Activated CD4-positive, alpha-beta memory T cell treated with anti-CD3 and anti-CD28 coated beads, Interleukin-2, amount 10 ng/mL, durations not matched to agents 7 days and 5 days (primary cell): Measurements from ENCODE around the gene WBP2NL. TPM values are rescaled to one million over a fixed set of nuclear protein-coding genes. Genes with fewer than 3 reads are reported as not detected.
A peak's percentile ranks its signal among the peaks of the same experiment; 100 is the strongest.

Experiments
- CTCF ChIA-PET: fragments of 350-600 bp; sonication (Branson Sonifier 250); formaldehyde crosslinking; loops from one replicate; lab custom pipeline; 2021; ENCODE audit warnings: antibody characterized with exemption, inconsistent platforms; lab: Charles Lee
- POLR2A ChIA-PET: fragments of 350-600 bp; sonication (Branson Sonifier 250); formaldehyde crosslinking; loops from one replicate; lab custom pipeline; 2021; ENCODE audit warnings: antibody characterized with exemption; lab: Charles Lee
- DNase-seq: peaks from one replicate; pipeline ENCODE4 v3.0.0-alpha.2; 2020
- H3K27ac Mint-ChIP-seq: one replicate; pipeline ENCODE4 v1.8.0; 2021; ENCODE audit warnings: mild to moderate bottlenecking, mixed read lengths
- H3K27me3 Mint-ChIP-seq: one replicate; pipeline ENCODE4 v1.8.0; 2021; ENCODE audit warnings: mixed read lengths
- H3K36me3 Mint-ChIP-seq: one replicate; pipeline ENCODE4 v1.8.0; 2021; ENCODE audit warnings: low read depth, mixed read lengths
- H3K4me1 Mint-ChIP-seq: one replicate; pipeline ENCODE4 v1.8.0; 2021; ENCODE audit warnings: mixed read lengths
- H3K4me3 Mint-ChIP-seq: one replicate; pipeline ENCODE4 v1.8.0; 2021; ENCODE audit warnings: mild to moderate bottlenecking, mixed read lengths
- H3K9me3 Mint-ChIP-seq: one replicate; pipeline ENCODE4 v1.8.0; 2021; ENCODE audit warnings: mixed read lengths
- total RNA-seq, 2 experiments: library from RNA; stranded (reverse); gene quantifications; one replicate each; pipeline ENCODE4 v1.2.3, GENCODE V29; 2021

The WBP2NL gene
- total RNA-seq, 2 experiments from 2014 or later, result 2.0 to 2.3 TPM

DNA sequence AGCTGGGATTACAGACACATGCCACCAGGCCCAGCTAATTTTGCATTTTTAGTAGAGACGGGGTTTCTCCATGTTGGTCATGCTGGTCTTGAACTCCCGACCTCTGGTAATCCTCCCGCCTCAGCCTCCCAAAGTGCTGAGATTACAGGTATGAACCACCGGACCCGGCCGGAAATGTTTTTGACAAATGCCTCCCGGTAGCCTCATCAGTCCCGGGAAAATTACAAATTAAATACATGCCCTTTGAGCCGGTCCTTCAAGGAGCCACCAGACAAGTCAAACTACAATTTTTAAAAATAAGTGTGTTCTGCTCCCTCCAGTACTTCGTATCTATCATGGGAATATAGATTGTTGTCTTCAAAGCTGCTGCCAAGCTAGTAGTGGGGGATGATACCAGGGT, 17.5 kb downstream of the WBP2NL start:
- H3K27ac Mint-ChIP-seq, result no peak overlapping the region
- H3K36me3 Mint-ChIP-seq, result peaks cover 3% of the 10 kb centered on the region
- no peak for DNase-seq
- ChIA-PET POLR2A (interaction anchor here (1.2 to 1.4 kb wide), 2 partner anchors 17 to 53 kb away, joined by 3 to 4 read pairs; partner anchors contain the start of gene WBP2NL), CTCF (interaction anchor here (1.0 kb wide), 1 partner anchor 319 kb away, joined by 3 read pairs; no protein-coding TSS in a partner anchor)
- peaks cover 25% of the 10 kb centered on the region for H3K27me3 Mint-ChIP-seq
- H3K9me3 Mint-ChIP-seq, result peaks cover 4% of the 10 kb centered on the region
- H3K4me1 Mint-ChIP-seq, result peaks cover 4% of the 10 kb centered on the region
- H3K4me3 Mint-ChIP-seq, result no peak overlapping the region

DNA sequence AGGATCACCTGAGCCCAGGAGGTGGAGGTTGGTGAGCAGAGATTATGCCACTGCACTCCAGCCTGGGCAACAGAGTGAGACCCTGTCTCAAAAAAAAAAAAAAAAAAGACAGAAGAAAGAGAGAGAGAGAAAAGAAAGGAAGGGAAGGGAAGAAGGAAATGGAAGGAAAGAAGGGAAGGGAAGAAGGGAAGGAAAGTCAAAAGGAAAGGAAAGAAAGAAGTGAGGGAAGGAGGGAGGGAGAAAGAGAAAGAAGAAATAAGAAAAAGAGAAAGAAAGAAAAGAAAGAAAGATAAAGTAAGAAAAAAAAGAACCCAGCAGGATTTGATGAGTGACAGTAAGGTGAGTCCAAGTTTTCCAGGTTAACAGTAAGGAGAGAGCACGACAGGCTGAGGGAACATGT, 19.6 kb downstream of the WBP2NL start:
- ChIA-PET CTCF (no interaction called here), POLR2A (no interaction called here)
- no peak for DNase-seq
- Mint-ChIP-seq H3K9me3 (no peaks in the 10 kb centered on the region), H3K4me1 (peaks cover 18% of the 10 kb centered on the region), H3K4me3 (no peak overlapping the region), H3K27me3 (peaks cover 25% of the 10 kb centered on the region), H3K27ac (no peak overlapping the region), H3K36me3 (peaks cover 4% of the 10 kb centered on the region)

DNA sequence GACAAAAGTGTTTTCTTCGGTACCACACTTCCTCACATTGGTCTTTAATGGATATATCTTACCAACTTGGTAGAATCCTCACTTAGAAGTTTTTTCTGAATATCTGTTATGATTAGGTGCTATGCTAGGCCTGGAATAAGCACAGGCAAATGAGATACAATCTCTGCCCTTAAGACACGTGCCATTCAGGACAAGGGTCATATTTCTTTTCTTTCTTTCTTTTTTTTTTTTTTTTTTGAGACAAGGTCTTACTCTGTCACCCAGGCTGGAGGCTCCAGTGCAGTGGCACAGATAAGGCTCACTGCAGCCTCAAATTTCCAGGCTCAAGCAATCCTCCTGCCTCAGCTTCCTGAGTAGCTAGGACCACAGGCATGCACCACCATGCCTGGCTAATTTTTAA, 23.0 kb downstream of the WBP2NL start:
- Mint-ChIP-seq H3K27me3 (peaks cover 17% of the 10 kb centered on the region), H3K4me3 (no peak overlapping the region), H3K36me3 (peaks cover 8% of the 10 kb centered on the region), H3K27ac (no peak overlapping the region), H3K4me1 (peaks cover 20% of the 10 kb centered on the region), H3K9me3 (no peaks in the 10 kb centered on the region)
- DNase-seq, result no peak
- ChIA-PET POLR2A (interaction anchor here (1.9 kb wide), 1 partner anchor 10 kb away, joined by 7 read pairs; no protein-coding TSS in a partner anchor), CTCF (interaction anchor here (1.0 kb wide), 1 partner anchor 428 kb away, joined by 3 read pairs; no protein-coding TSS in a partner anchor)

DNA sequence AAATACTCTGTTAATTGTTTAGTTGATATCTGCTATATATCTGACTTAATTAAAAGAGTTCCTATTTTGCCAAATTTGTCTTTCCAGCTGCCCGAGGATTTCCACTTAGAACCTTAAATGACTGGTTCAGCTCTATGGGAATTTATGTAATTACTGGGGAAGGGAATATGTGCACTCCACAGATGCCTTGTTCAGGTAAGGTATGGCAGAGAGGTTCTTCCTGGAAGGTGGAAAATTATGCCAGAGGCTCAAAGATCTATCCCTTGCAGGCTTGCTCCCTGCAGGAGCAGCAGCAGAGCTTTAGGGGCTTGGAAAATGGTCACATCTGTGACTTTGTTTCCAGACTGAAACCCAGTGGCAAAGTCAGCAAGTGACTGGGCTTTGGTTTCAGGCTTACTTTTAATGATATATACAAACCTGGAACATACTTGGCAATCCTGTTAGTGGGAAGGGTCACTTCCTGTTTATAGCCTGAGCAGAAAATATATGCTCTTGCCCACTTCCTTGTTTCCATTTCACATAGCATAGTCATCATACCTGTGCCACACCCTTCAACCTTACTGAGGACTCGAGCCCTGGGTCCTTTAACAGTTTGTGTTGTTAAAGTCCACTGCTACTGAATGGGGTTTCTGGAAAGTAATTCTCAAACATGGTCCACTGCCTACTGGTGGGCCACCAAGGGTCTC, 23.7 kb downstream of the WBP2NL start:
- peak; percentile 31 for DNase-seq
- Mint-ChIP-seq H3K27me3 (peaks cover 10% of the 10 kb centered on the region), H3K36me3 (peaks cover 8% of the 10 kb centered on the region), H3K9me3 (no peaks in the 10 kb centered on the region), H3K4me3 (no peak overlapping the region), H3K4me1 (peaks cover 20% of the 10 kb centered on the region), H3K27ac (peak overlapping the region; percentile 79)
- POLR2A ChIA-PET, result interaction anchor here (0.8 to 1.9 kb wide), 2 partner anchors 9 to 68 kb away, joined by 3 to 7 read pairs; partner anchors contain the start of gene NDUFA6
- CTCF ChIA-PET, result interaction anchor here (1.0 kb wide), 1 partner anchor 427 kb away, joined by 3 read pairs; no protein-coding TSS in a partner anchor

DNA sequence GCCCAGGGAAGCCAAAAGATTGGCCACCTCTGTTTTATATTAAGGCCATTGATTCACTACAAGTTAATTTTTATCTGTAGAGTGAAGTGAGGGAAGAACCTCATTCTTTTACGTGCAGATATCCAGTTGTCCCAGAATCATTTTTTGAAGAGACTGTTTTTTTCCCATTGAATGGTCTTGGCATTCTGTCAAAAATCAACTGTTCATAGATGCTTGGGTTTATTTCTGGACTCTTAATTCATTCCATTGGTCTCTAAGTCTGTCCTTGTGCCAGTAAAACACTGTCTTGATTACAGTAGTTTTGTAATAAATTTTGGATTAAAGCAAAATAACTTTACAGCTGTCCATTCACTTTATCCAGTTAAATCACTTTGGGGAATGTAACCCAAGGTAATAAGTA, 26.8 kb downstream of the WBP2NL start:
- POLR2A ChIA-PET, result interaction anchor here (0.9 to 1.1 kb wide), 2 partner anchors 29 to 44 kb away, joined by 3 read pairs; no protein-coding TSS in a partner anchor

DNA sequence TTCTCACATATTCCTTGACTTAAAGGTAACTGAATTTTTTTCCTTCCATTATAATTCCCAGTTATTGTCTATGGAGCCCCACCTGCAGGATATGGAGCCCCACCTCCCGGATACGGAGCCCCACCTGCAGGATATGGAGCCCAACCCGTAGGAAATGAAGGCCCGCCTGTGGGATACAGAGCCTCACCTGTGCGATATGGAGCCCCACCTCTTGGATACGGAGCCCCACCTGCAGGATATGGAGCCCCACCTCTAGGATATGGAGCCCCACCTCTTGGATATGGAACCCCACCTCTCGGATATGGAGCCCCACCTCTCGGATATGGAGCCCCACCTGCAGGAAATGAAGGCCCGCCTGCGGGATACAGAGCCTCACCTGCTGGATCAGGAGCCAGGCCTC, 28.1 kb downstream of the WBP2NL start:
- no peaks in the 10 kb centered on the region for H3K27me3 Mint-ChIP-seq
- ChIA-PET POLR2A (no interaction called here), CTCF (no interaction called here)
- no peak overlapping the region for H3K4me3 Mint-ChIP-seq
- peaks cover 38% of the 10 kb centered on the region for H3K4me1 Mint-ChIP-seq
- DNase-seq, result no peak
- peaks cover 12% of the 10 kb centered on the region for H3K36me3 Mint-ChIP-seq
- no peaks in the 10 kb centered on the region for H3K9me3 Mint-ChIP-seq
- H3K27ac Mint-ChIP-seq, result no peak overlapping the region

More for the DNA sequence above, 26.8 kb downstream of the WBP2NL start:
- Mint-ChIP-seq H3K36me3 (peaks cover 8% of the 10 kb centered on the region), H3K4me3 (no peak overlapping the region), H3K27ac (no peak overlapping the region), H3K9me3 (no peaks in the 10 kb centered on the region), H3K27me3 (no peaks in the 10 kb centered on the region), H3K4me1 (peaks cover 25% of the 10 kb centered on the region)
- CTCF ChIA-PET, result interaction anchor here (0.7 to 1.0 kb wide), 2 partner anchors 44 to 419 kb away, joined by 3 read pairs; no protein-coding TSS in a partner anchor
- DNase-seq, result no peak

DNA sequence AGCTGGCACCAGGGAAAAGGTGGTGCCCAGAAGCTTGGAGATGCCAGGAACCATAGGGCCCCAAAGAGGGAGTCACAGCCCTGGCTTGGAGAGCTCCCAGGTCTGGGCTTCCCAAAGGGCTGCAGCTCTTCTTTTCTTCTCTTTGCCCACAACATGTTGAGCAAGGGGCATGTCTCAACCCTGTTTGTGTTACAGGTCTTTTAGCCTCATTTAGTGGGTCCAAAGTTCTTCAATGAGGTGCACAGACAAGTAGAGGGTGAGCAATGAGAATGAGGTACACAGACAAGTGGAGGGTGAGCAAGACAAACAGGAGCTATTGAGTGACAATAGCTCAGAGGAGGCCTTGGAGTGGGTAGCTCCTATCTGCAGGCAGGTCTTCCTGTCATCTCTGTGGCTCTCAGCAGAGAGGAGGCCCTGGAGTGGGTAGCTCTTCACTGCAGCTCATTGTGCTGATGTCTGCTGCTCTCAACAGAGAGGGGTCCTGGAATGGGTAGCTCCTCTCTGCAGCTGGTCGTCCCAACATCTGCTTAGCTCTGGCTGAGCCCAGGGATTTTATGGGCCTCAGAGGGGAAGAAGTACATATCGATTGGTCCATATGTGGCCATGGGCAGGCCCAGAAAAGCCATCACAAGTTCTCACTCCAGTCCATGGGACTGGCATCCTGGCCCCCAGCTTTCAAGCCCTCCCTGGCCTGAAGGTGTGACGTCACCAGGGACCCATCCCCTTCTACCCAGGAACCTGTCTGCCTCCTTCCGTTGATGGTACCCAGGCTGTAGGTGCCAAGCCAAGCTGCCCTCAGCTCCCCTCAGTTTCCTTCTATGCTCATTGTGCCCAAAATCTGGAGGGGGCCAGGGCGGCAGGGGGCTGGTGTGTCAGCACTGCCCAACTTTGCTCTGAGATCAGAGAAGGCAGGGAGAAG, 34.9 kb downstream of the WBP2NL start:
- no peak overlapping the region for H3K4me3 Mint-ChIP-seq
- H3K4me1 Mint-ChIP-seq, result peaks cover 23% of the 10 kb centered on the region
- H3K27ac Mint-ChIP-seq, result no peak overlapping the region
- DNase-seq, result no peak
- peaks cover 29% of the 10 kb centered on the region for H3K36me3 Mint-ChIP-seq
- peaks cover 21% of the 10 kb centered on the region for H3K9me3 Mint-ChIP-seq
- POLR2A ChIA-PET, result interaction anchor here (1.0 to 2.0 kb wide), 3 partner anchors 8 to 35 kb away, joined by 3 to 7 read pairs (median 7); partner anchors contain the start of gene WBP2NL
- CTCF ChIA-PET, result interaction anchor here (1.0 kb wide), 1 partner anchor 57 kb away, joined by 5 read pairs; the partner anchor contains the start of gene NDUFA6
- H3K27me3 Mint-ChIP-seq, result peaks cover 5% of the 10 kb centered on the region

DNA sequence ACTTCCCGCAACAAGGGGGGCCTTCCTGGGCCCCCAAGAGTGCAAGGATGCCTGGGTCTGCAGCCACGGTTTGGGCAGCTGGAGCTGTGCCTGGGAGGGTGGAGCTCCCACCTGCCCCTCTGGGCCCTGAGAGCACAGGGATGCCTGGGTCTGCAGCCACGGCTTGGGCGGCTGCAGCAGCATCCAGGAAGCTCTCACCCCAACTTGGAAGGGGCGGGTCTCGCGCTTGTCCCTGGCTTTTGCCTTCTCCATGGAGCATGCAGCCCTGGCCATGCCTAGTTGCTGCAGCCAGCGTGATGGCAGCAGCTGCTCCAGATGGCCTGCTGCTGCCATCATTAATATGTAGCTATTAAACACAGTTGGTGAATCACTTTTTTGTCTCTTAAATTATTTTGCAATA, 36.7 kb downstream of the WBP2NL start:
- H3K27ac Mint-ChIP-seq, result no peak overlapping the region

DNA sequence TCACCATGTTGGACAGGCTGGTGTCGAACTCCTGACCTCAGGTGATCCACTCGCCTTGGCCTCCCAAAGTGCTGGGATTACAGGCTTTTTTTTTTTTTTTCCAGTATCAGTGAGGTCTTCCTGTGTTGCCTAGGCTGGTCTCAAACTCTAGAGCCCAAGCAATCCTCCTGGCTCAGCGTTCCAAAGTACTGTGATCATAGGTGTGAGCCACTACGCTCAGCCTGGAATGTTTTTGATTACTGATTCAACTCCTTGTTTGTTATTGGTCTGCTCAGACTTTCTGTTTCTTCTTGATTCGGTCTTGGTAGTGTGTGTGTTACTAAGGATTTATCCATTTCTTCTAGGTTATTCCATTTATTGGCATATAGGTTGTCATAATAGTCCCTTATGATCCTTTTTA, 40.7 kb downstream of the WBP2NL start:
- Mint-ChIP-seq H3K9me3 (peaks cover 34% of the 10 kb centered on the region), H3K27me3 (peaks cover 10% of the 10 kb centered on the region), H3K4me3 (no peak overlapping the region), H3K27ac (no peak overlapping the region), H3K36me3 (peaks cover 24% of the 10 kb centered on the region), H3K4me1 (no peaks in the 10 kb centered on the region)
- no peak for DNase-seq
- CTCF ChIA-PET, result no interaction called here
- POLR2A ChIA-PET, result no interaction called here

More for the DNA sequence above, 36.7 kb downstream of the WBP2NL start:
- Mint-ChIP-seq H3K4me1 (peaks cover 20% of the 10 kb centered on the region), H3K27me3 (peaks cover 7% of the 10 kb centered on the region), H3K9me3 (peaks cover 23% of the 10 kb centered on the region), H3K36me3 (peaks cover 29% of the 10 kb centered on the region), H3K4me3 (no peak overlapping the region)
- POLR2A ChIA-PET, result no interaction called here
- CTCF ChIA-PET, result no interaction called here
- DNase-seq, result no peak

DNA sequence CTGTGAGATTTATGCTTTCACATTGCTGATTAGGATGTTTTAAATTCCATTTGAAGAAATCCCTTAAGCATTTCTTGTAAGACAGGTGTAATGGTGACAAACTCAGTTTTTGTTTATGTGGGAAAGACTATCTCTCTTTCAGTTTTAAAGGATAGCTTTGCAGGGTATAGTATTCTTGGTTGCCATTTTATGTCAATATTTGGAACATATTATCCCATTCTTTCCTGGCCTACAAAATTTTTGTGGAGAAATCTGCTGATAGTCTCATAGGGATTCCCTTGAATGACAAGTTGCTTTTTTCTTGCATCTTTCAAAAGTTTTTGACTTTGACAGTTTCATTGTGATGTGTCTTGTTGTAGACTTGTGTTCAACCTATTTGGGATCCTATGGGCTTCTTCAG, 43.2 kb downstream of the WBP2NL start:
- Mint-ChIP-seq H3K27me3 (peaks cover 10% of the 10 kb centered on the region), H3K27ac (no peak overlapping the region), H3K4me3 (no peak overlapping the region), H3K9me3 (peaks cover 26% of the 10 kb centered on the region), H3K4me1 (no peaks in the 10 kb centered on the region), H3K36me3 (peaks cover 24% of the 10 kb centered on the region)
- DNase-seq, result no peak
- ChIA-PET CTCF (no interaction called here), POLR2A (interaction anchor here (0.9 to 2.0 kb wide), 3 partner anchors 9 to 43 kb away, joined by 3 to 7 read pairs (median 5); partner anchors contain the start of gene WBP2NL)

DNA sequence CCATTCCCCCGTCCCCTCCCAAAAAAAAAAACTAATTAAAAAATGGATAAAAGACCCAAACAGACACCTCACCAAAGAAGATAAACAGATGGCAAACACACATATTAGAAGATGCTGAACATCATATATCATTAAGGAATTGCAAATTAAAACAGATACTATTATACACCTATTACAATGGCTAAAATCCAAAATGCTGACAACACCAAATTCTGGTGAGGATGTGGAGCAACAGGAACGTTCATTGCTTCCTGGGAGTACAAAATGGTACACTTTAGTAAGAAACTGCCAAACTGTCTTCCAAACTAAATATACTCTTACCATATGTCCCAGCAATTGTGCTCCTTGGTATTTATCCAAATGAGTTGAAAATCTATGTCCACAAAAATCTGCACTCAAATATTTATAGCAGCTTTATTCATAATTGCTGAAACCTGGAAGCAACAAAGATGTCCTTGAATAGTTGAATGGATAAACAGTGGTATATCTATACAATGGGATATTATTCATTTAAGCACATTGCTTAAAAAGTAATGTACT, 52.1 kb downstream of the WBP2NL start:
- Mint-ChIP-seq H3K36me3 (no peaks in the 10 kb centered on the region), H3K4me1 (no peaks in the 10 kb centered on the region), H3K27ac (no peak overlapping the region), H3K4me3 (no peak overlapping the region), H3K27me3 (no peaks in the 10 kb centered on the region), H3K9me3 (no peaks in the 10 kb centered on the region)
- ChIA-PET POLR2A (interaction anchor here (0.7 to 0.9 kb wide), 2 partner anchors 15 to 35 kb away, joined by 3 to 4 read pairs; no protein-coding TSS in a partner anchor), CTCF (no interaction called here)
- no peak for DNase-seq

DNA sequence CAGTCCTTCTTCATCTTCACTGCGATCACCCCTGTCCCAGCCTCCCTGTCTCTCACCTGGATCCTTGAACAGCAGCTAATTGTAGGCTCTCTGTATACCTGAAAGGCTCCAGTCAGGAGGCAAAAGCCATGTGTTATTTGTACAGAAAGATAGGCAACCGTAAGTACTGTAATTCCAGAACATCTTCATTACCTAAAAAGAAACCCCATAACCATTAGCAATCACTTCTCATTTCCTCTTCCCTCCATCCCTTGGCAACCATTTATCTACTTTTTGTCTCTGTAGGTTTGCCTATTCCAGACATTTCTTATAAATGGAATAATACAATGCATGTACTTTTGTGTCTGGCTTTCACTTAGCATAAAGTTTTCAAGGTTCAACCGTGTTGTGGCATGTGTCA, 54.2 kb downstream of the WBP2NL start:
- no peak for DNase-seq
- no peaks in the 10 kb centered on the region for H3K4me1 Mint-ChIP-seq
- no peak overlapping the region for H3K27ac Mint-ChIP-seq
- ChIA-PET CTCF (interaction anchor here (0.5 kb wide), 1 partner anchor 86 kb away, joined by 3 read pairs; no protein-coding TSS in a partner anchor), POLR2A (no interaction called here)
- H3K9me3 Mint-ChIP-seq, result peaks cover 9% of the 10 kb centered on the region
- no peaks in the 10 kb centered on the region for H3K27me3 Mint-ChIP-seq
- peaks cover 9% of the 10 kb centered on the region for H3K36me3 Mint-ChIP-seq
- no peak overlapping the region for H3K4me3 Mint-ChIP-seq
